ENCODE measurements around the gene ARHGEF26. TPM values are rescaled to one million over a fixed set of nuclear protein-coding genes. Genes with fewer than 3 reads are reported as not detected.

ARHGEF26 gene
- total and polyA plus RNA-seq, 4 donors: 12.3 to 45.5 (median 28.5) TPM

- Histone ChIP-seq H3K4me1 (ENCODE audit: control insufficient read depth in 5 of 5, insufficient read depth in 5 of 5, low read length in 5 of 5) (no peaks in the 10 kb centered on the region), H3K27ac (ENCODE audit: low read depth in 1 of 2, low read length in 1 of 2) (no peak overlapping the region), H3K9ac (ENCODE audit: insufficient read depth in 1 of 2, low read length in 2 of 2) (no peak overlapping the region), H3K9me3 (ENCODE audit: control insufficient read depth in 4 of 4, insufficient read depth in 3 of 4, low read length in 3 of 4) (peaks cover 0 to 4% (median 0%) of the 10 kb centered on the region in 4 donors), H3K27me3 (ENCODE audit: control insufficient read depth in 3 of 3, insufficient read depth in 3 of 3, low read length in 2 of 3) (no peaks in the 10 kb centered on the region), H3K4me3 (no peak overlapping the region), H3K36me3 (ENCODE audit: control insufficient read depth in 4 of 4, insufficient read depth in 4 of 4, low read length in 4 of 4) (peaks cover 0 to 12% (median 5%) of the 10 kb centered on the region in 4 donors)
- DNase-seq: no peak
- ATAC-seq (ENCODE audit: insufficient read depth, low FRiP score): no peak
- 77 to 80% methylated on average over 6 of the region's 6 CpGs for WGBS, 2 donors
- no peak for TF ChIP-seq CTCF (IDR thresholded peaks at IDR 0.05; ENCODE audit: control extremely low read depth, extremely low read depth)
These were observed 96.5 kb downstream of the ARHGEF26 start for GRCh38 chr3:154217671-154218070.

DNA sequence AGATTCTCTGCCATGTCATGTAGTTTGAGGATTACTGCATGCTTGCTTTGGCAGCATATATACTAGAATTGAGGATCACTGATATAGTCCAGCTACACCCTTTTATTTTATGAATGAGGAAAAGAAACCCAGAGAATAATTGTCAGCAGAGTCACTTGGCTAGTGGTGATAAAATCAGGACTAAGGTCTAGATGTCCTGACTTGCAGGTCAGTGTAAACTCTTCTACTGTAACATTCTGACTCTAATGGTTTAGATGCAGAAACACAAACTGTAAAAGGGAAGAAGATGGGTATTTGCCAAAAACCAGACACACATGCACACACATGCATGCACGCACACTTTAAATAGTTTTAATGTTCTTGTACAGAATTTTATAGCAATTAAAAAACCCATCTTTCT is 97.5 kb downstream of the ARHGEF26 start:
- Histone ChIP-seq H3K27ac (ENCODE audit: low read depth in 1 of 2, low read length in 1 of 2) (no peak overlapping the region), H3K9ac (ENCODE audit: insufficient read depth in 1 of 2, low read length in 2 of 2) (no peak overlapping the region), H3K4me1 (ENCODE audit: control insufficient read depth in 5 of 5, insufficient read depth in 5 of 5, low read length in 5 of 5) (no peaks in the 10 kb centered on the region), H3K27me3 (ENCODE audit: control insufficient read depth in 3 of 3, insufficient read depth in 3 of 3, low read length in 2 of 3) (no peaks in the 10 kb centered on the region), H3K9me3 (ENCODE audit: control insufficient read depth in 4 of 4, insufficient read depth in 3 of 4, low read length in 3 of 4) (peaks cover 0 to 4% (median 0%) of the 10 kb centered on the region in 4 donors), H3K4me3 (no peak overlapping the region), H3K36me3 (ENCODE audit: control insufficient read depth in 4 of 4, insufficient read depth in 4 of 4, low read length in 4 of 4) (peaks cover 0 to 14% (median 4%) of the 10 kb centered on the region in 4 donors)
- ATAC-seq (ENCODE audit: insufficient read depth, low FRiP score) (no peak), DNase-seq (no peak)
- 96 to 100% methylated on average over 1 of the region's 1 CpG for WGBS, 2 donors
- TF ChIP-seq CTCF (IDR thresholded peaks at IDR 0.05; ENCODE audit: control extremely low read depth, extremely low read depth): no peak

- H3K27ac ChIP-seq (ENCODE audit: low read depth in 1 of 2, low read length in 1 of 2): no peak overlapping the region
- peaks cover 0 to 6% (median 0%) of the 10 kb centered on the region in 5 donors for H3K4me1 ChIP-seq (ENCODE audit: control insufficient read depth in 5 of 5, insufficient read depth in 5 of 5, low read length in 5 of 5)
- 40 to 50% methylated on average over 2 of the region's 2 CpGs for WGBS, 2 donors
- DNase-seq (no peak), ATAC-seq (ENCODE audit: insufficient read depth, low FRiP score) (no peak)
- no peak for TF ChIP-seq CTCF (IDR thresholded peaks at IDR 0.05; ENCODE audit: control extremely low read depth, extremely low read depth)
- H3K4me3 ChIP-seq: no peak overlapping the region
- no peaks in the 10 kb centered on the region for H3K27me3 ChIP-seq (ENCODE audit: control insufficient read depth in 3 of 3, insufficient read depth in 3 of 3, low read length in 2 of 3)
- peaks cover 0 to 11% (median 3%) of the 10 kb centered on the region in 4 donors for H3K36me3 ChIP-seq (ENCODE audit: control insufficient read depth in 4 of 4, insufficient read depth in 4 of 4, low read length in 4 of 4)
- H3K9me3 ChIP-seq (ENCODE audit: control insufficient read depth in 4 of 4, insufficient read depth in 3 of 4, low read length in 3 of 4): no peaks in the 10 kb centered on the region
- H3K9ac ChIP-seq (ENCODE audit: insufficient read depth in 1 of 2, low read length in 2 of 2): no peak overlapping the region
These were observed 99.3 kb downstream of the ARHGEF26 start for GRCh38 chr3:154220462-154220861.

- no peak for TF ChIP-seq CTCF (IDR thresholded peaks at IDR 0.05; ENCODE audit: control extremely low read depth, extremely low read depth)
- H3K36me3 ChIP-seq (ENCODE audit: control insufficient read depth in 4 of 4, insufficient read depth in 4 of 4, low read length in 4 of 4): peaks cover 0 to 11% (median 2%) of the 10 kb centered on the region in 4 donors
- peaks cover 0 to 6% (median 4%) of the 10 kb centered on the region in 5 donors for H3K4me1 ChIP-seq (ENCODE audit: control insufficient read depth in 5 of 5, insufficient read depth in 5 of 5, low read length in 5 of 5)
- H3K27me3 ChIP-seq (ENCODE audit: control insufficient read depth in 3 of 3, insufficient read depth in 3 of 3, low read length in 2 of 3): no peaks in the 10 kb centered on the region
- no peak overlapping the region for H3K4me3 ChIP-seq
- H3K27ac ChIP-seq (ENCODE audit: low read depth in 1 of 2, low read length in 1 of 2): no peak overlapping the region
- ATAC-seq (ENCODE audit: insufficient read depth, low FRiP score) (no peak), DNase-seq (no peak)
- no peaks in the 10 kb centered on the region for H3K9me3 ChIP-seq (ENCODE audit: control insufficient read depth in 4 of 4, insufficient read depth in 3 of 4, low read length in 3 of 4)
- H3K9ac ChIP-seq (ENCODE audit: insufficient read depth in 1 of 2, low read length in 2 of 2): no peak overlapping the region
These were observed 102.3 kb downstream of the ARHGEF26 start for GRCh38 chr3:154223519-154223918.
